Measurements from ENCODE around the gene SCN1B.

Gene SCN1B

DNA sequence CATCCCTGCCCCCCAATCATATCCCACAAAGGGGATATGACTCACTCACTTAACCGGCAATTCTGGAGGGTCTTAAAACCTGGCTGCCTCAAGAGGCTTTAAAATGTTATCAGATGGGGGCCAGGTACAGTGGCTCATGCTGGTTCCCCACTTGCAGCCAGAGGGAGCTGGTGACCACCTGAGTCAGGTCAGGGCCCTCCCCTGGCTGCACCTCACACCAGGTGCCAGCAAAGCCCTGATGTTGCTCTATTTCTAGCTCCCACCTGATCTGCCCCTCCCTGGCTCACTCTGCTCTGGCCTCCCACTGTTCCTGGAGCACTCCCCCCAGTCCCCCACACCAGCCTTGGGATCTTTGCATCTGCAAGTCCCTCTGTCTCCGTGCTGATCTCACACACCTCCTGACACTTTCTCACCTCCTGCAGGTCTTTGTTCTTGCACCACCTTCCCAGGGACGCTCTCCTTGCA lies 25.5 kb downstream of the SCN1B start (continued):
- 0 out of 2 replicates have a peak, but pooled peaks have one; percentile 47 for TF ChIP-seq ZNF473 (tag by site-specific recombination; IDR thresholded peaks at IDR 0.05)
- no peak for TF ChIP-seq SP2 (tag by site-specific recombination; IDR thresholded peaks at IDR 0.05)
- TF ChIP-seq ZNF664 (tag by site-specific recombination; IDR thresholded peaks at IDR 0.05), result no peak
- TF ChIP-seq, protein P1, sequence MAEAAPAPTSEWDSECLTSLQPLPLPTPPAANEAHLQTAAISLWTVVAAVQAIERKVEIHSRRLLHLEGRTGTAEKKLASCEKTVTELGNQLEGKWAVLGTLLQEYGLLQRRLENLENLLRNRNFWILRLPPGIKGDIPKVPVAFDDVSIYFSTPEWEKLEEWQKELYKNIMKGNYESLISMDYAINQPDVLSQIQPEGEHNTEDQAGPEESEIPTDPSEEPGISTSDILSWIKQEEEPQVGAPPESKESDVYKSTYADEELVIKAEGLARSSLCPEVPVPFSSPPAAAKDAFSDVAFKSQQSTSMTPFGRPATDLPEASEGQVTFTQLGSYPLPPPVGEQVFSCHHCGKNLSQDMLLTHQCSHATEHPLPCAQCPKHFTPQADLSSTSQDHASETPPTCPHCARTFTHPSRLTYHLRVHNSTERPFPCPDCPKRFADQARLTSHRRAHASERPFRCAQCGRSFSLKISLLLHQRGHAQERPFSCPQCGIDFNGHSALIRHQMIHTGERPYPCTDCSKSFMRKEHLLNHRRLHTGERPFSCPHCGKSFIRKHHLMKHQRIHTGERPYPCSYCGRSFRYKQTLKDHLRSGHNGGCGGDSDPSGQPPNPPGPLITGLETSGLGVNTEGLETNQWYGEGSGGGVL (tag by site-specific recombination; IDR thresholded peaks at IDR 0.05), result peak; percentile 73
- TF ChIP-seq GLIS1 (tag by site-specific recombination; IDR thresholded peaks at IDR 0.05), result peak; percentile 77
- TF ChIP-seq ZNF571 (tag by site-specific recombination; IDR thresholded peaks at IDR 0.05), result no peak
- TF ChIP-seq, protein P2, sequence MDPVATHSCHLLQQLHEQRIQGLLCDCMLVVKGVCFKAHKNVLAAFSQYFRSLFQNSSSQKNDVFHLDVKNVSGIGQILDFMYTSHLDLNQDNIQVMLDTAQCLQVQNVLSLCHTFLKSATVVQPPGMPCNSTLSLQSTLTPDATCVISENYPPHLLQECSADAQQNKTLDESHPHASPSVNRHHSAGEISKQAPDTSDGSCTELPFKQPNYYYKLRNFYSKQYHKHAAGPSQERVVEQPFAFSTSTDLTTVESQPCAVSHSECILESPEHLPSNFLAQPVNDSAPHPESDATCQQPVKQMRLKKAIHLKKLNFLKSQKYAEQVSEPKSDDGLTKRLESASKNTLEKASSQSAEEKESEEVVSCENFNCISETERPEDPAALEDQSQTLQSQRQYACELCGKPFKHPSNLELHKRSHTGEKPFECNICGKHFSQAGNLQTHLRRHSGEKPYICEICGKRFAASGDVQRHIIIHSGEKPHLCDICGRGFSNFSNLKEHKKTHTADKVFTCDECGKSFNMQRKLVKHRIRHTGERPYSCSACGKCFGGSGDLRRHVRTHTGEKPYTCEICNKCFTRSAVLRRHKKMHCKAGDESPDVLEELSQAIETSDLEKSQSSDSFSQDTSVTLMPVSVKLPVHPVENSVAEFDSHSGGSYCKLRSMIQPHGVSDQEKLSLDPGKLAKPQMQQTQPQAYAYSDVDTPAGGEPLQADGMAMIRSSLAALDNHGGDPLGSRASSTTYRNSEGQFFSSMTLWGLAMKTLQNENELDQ (tag by site-specific recombination; IDR thresholded peaks at IDR 0.05; ENCODE audit: low read depth), result no peak
- TF ChIP-seq ZNF768 (tag by site-specific recombination; IDR thresholded peaks at IDR 0.05), result no peak
- no peak for TF ChIP-seq ZNF701 (tag by site-specific recombination; IDR thresholded peaks at IDR 0.05)
- TF ChIP-seq, protein P3, sequence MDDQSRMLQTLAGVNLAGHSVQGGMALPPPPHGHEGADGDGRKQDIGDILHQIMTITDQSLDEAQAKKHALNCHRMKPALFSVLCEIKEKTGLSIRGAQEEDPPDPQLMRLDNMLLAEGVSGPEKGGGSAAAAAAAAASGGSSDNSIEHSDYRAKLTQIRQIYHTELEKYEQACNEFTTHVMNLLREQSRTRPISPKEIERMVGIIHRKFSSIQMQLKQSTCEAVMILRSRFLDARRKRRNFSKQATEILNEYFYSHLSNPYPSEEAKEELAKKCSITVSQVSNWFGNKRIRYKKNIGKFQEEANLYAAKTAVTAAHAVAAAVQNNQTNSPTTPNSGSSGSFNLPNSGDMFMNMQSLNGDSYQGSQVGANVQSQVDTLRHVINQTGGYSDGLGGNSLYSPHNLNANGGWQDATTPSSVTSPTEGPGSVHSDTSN (CRISPR knock-in tag; IDR thresholded peaks at IDR 0.05), result no peak
- no peak for TF ChIP-seq SCRT2 (tag by site-specific recombination; IDR thresholded peaks at IDR 0.05)
- TF ChIP-seq ZNF169 (tag by site-specific recombination; IDR thresholded peaks at IDR 0.05), result no peak
- TF ChIP-seq SALL2 (tag by site-specific recombination; IDR thresholded peaks at IDR 0.05; ENCODE audit: borderline replicate concordance), result no peak
- 0 out of 2 replicates have a peak, but pooled peaks have one; percentile 20 for TF ChIP-seq ZNF366 (tag by site-specific recombination; conservative IDR thresholded peaks at IDR 0.05)
- no peak for TF ChIP-seq MYNN (tag by site-specific recombination; IDR thresholded peaks at IDR 0.05; ENCODE audit: borderline replicate concordance)
- no peak for TF ChIP-seq RBAK (tag by site-specific recombination; IDR thresholded peaks at IDR 0.05)
- TF ChIP-seq ZNF600 (tag by site-specific recombination; IDR thresholded peaks at IDR 0.05), result 0 out of 2 replicates have a peak, but pooled peaks have one; percentile 25
- TF ChIP-seq, protein P4, sequence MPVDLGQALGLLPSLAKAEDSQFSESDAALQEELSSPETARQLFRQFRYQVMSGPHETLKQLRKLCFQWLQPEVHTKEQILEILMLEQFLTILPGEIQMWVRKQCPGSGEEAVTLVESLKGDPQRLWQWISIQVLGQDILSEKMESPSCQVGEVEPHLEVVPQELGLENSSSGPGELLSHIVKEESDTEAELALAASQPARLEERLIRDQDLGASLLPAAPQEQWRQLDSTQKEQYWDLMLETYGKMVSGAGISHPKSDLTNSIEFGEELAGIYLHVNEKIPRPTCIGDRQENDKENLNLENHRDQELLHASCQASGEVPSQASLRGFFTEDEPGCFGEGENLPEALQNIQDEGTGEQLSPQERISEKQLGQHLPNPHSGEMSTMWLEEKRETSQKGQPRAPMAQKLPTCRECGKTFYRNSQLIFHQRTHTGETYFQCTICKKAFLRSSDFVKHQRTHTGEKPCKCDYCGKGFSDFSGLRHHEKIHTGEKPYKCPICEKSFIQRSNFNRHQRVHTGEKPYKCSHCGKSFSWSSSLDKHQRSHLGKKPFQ (tag by site-specific recombination; IDR thresholded peaks at IDR 0.05), result no peak
- peak; percentile 70 for TF ChIP-seq PRDM1 (tag by site-specific recombination; IDR thresholded peaks at IDR 0.05)
- TF ChIP-seq, protein P5, sequence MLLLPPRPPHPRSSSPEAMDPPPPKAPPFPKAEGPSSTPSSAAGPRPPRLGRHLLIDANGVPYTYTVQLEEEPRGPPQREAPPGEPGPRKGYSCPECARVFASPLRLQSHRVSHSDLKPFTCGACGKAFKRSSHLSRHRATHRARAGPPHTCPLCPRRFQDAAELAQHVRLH (tag by site-specific recombination; IDR thresholded peaks at IDR 0.05), result no peak
- no peak for TF ChIP-seq BCL11A (tag by site-specific recombination; IDR thresholded peaks at IDR 0.05; ENCODE audit: low read depth)
- no peak for TF ChIP-seq ZNF16 (tag by site-specific recombination; IDR thresholded peaks at IDR 0.05; ENCODE audit: low read depth)
- TF ChIP-seq ZNF175 (tag by site-specific recombination; IDR thresholded peaks at IDR 0.05), result no peak
- TF ChIP-seq ZNF747 (tag by site-specific recombination; IDR thresholded peaks at IDR 0.05), result no peak
- no peak for TF ChIP-seq ZBTB7A (tag by site-specific recombination; IDR thresholded peaks at IDR 0.05; ENCODE audit: low read depth)
- TF ChIP-seq IKZF3 (tag by site-specific recombination; IDR thresholded peaks at IDR 0.05), result no peak
- TF ChIP-seq GLIS2 (tag by site-specific recombination; IDR thresholded peaks at IDR 0.05), result peak; percentile 85
- TF ChIP-seq ZNF785 (tag by site-specific recombination; IDR thresholded peaks at IDR 0.05), result no peak
- TF ChIP-seq ZNF311 (tag by site-specific recombination; IDR thresholded peaks at IDR 0.05; ENCODE audit: borderline replicate concordance), result no peak
- TF ChIP-seq ZBTB8A (tag by site-specific recombination; IDR thresholded peaks at IDR 0.05), result no peak
- no peak for TF ChIP-seq ZNF529 (tag by site-specific recombination; IDR thresholded peaks at IDR 0.05; ENCODE audit: insufficient replicate concordance)
- TF ChIP-seq ZNF404 (tag by site-specific recombination; IDR thresholded peaks at IDR 0.05), result no peak
- TF ChIP-seq ZIC2 (tag by site-specific recombination; IDR thresholded peaks at IDR 0.05), result peak; percentile 72
- TF ChIP-seq ZNF558 (tag by site-specific recombination; IDR thresholded peaks at IDR 0.05), result no peak
- TF ChIP-seq ZNF654 (tag by site-specific recombination; IDR thresholded peaks at IDR 0.05; ENCODE audit: low read depth), result no peak
- no peak for TF ChIP-seq ZNF549 (tag by site-specific recombination; IDR thresholded peaks at IDR 0.05)

Data from HEK293 (cell line).